Stimulated activated naive CD4-positive, alpha-beta T cell (primary cell): ENCODE results near the gene TMEM132E.
A peak's percentile ranks its signal among the peaks of the same experiment; 100 is the strongest.

ENCODE experiments used
- DNase-seq, 6 experiments: peaks; one replicate each; lab custom pipeline; 2025; lab: John Stamatoyannopoulos, UW

The TMEM132E gene

DNA sequence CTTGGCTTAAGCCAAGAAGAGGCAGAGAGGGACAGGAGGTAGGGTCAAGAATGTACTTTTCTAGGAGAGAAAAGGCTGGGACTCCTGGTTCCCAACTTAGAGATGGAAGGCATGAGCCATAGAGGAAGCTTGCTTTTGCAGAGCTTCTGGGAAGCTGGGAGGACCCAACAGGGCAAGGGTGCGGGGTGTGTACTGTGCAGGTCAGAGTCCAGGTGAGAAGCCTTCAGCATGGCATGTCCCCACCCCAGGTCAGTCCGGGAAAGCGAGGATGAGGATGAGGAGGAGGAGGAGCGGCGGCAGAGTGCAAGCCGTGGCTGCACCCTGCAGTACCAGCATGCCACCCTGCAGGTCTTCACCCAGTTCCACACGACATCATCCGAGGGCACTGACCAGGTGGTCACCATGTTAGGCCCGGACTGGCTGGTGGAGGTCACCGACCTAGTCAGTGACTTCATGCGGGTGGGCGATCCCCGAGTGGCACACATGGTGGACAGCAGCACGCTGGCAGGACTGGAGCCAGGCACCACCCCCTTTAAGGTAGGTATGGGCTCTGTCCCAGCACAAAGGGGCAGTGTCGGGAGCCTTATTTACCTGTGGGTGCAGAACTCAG lies 55.3 kb downstream of the TMEM132E start:
- DNase-seq, result no peak

DNA sequence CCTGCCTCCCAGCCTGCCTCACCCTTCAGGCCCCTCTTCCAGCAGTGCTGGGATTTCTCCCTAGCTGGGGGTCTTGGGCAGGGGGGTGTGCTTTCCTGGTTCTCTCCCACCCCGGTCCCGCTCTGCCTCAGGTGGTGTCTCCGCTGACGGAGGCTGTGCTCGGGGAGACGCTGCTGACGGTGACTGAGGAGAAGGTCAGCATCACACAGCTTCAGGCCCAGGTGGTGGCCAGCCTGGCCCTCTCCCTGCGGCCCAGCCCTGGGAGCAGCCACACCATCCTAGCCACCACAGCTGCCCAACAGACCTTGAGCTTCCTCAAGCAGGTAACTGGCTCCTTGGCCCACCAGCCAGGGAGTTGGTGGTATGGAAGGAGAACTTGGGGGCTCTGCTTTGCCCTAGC lies 56.5 kb downstream of the TMEM132E start:
- DNase-seq, result no peak

DNA sequence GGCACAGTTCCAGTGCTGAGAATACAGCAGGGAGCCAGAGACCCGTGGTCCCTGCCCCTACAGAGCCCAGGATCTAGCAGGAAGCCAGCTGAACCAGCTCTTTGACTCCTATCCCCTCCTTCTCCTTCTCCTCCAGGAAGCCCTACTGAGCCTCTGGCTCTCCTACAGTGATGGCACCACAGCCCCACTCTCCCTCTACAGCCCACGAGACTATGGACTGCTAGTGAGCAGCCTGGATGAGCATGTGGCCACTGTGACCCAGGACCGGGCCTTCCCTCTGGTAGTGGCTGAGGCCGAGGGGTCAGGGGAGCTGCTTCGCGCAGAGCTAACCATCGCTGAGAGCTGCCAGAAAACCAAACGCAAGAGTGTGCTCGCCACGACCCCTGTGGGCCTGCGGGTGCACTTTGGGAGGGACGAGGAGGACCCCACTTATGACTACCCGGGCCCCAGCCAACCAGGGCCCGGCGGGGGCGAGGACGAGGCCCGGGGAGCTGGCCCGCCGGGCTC lies 57.7 kb downstream of the TMEM132E start:
- no peak for DNase-seq

DNA sequence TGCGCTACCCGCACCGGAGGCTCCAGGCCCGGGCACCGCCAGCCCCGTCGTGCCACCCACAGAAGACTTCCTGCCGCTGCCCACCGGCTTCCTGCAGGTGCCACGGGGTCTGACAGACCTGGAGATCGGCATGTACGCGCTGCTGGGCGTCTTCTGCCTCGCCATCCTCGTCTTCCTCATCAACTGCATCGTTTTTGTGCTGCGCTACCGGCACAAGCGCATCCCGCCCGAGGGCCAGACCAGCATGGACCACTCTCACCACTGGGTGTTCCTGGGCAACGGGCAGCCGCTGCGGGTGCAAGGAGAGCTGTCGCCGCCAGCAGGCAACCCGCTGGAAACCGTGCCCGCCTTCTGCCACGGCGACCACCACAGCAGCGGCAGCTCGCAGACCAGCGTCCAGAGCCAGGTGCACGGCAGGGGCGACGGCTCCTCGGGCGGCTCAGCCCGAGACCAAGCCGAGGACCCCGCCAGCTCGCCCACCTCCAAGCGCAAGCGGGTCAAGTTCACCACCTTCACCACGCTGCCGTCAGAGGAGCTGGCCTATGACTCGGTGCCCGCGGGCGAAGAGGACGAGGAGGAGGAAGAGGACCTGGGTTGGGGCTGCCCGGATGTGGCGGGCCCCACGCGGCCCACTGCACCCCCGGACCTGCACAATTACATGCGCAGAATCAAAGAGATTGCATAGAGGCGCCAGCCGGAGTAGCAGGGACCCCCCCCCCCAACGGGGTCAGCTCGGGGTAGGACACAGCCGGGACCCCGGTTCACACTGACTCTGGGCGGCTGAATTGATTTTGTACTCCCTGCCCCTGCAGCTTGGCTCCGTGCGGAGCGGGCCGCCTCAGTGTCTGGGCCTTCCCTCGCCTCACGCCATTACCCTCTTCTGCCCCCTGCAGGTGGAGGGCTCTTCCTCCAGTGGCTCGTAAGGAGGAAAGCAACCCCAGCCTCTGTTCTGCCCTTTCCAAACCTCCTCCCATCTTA lies 58.5 kb downstream of the TMEM132E start:
- peak; percentile 56 to 82 (median 68) for DNase-seq

DNA sequence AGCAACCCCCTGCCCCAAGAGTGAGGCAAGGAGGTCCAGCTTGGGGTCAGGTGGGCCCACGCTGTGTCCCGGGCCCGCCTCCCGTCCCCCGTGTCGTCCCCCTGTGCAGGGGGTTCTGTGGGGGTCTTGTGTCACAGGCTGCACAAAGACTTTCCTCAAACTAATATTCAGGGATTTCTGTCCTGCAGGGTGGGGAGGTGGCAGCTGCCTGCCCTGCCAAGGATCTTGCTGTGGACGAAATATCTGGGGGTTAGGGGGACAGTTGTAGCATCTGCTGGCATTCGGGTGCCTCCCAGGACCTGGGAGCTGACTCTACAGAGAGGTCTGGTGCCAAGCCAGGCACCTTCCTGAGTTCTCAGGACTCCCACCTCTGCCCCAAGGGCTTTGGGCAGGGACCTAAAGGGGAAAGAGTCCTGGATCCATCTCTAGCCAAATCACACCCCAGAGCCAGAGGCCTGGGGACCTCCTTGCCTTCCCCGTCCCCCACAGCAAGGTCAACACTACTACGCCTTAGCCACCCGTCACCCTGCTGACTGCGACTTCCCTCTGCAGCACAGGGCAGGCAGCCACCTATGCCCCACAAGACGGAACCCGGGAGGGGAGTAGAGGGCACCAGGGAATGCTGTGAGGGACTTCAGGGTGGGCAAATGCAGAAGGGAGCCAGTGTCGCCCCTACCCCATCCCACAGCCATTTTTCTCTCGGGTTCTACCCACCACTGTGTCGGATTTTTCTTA lies 59.3 kb downstream of the TMEM132E start:
- no peak for DNase-seq

DNA sequence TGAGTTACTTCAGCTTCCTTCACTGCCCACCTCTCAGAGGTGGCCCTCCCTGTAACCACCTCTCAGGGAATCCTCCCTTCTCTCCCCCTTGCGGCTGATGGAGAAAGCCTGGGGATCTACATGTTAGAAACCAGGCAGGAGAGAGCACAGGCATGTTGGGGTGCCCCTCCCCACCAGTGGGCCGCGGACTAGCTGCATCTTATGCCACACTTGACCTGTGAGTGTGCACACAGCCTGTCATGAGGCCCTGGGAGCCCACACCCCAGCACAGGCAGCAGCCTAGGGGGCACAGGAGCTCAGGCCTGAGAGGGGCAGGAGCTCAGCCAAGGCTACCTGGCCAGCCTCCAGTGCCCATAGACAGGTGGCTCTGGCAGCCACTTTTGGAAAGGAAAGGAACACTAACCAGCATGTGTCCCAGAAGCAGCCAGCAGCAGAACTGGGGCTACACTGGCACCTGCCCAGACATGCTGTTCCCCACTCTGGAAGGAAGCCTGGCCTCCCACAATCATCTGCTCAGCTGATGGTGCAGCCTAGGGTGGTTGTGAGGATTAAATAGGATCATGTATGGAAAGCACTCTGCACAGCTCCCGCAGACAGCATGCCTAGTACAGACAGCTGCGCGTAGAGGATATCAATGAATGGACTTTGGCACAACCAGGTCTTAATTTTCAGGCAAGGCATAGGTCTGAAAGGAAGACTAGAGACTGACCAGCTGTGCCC lies 60.5 kb downstream of the TMEM132E start:
- DNase-seq, result no peak

DNA sequence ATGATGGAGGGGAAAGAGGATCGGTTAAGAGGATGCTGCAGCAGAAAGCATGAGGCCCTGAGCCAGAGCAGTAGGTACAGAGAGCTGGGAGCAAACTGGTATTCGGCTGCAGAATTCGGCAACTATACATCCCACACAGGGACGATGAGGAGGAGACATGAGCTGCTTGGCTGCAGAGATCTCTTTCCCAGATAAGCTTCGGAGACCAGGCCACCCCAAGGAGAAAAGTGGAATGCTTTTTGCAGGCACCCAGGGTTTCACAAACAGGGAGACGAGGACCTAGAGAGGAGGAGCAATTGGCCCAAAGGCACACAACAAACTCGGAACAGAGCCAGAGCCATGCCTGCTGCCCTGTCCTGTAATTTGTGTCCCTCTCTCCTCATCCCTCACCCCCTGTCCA lies 62.0 kb downstream of the TMEM132E start:
- no peak for DNase-seq

DNA sequence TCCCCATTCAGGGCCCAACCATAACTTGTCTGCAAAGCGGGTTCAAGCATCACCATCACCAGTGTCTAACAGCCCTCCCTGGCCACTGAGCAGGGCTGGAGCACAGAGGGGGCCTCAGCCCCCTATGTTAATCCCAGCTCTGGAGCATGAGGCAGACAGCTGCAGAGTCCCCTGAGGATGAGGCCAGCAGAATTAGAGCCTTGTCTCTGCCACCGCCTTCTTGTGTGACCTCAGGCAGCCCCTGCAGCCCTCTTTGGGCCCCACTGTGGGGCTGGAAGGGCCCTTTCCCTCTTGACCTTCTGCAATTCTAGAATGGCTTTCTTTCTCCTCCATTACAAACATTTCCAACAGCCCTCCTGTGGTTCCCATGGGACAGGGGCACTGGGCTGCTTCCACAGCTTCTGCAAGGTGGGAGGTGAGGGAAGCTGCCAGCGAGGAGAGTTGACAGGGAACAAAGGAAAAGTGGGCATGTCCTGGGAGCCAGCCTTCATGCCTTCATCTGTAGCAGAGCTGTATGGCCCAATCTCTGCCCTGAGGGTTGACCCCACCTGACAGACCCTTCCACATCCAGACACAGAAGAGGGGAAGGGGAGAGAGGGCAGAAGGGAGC lies 65.7 kb downstream of the TMEM132E start:
- DNase-seq, result no peak

DNA sequence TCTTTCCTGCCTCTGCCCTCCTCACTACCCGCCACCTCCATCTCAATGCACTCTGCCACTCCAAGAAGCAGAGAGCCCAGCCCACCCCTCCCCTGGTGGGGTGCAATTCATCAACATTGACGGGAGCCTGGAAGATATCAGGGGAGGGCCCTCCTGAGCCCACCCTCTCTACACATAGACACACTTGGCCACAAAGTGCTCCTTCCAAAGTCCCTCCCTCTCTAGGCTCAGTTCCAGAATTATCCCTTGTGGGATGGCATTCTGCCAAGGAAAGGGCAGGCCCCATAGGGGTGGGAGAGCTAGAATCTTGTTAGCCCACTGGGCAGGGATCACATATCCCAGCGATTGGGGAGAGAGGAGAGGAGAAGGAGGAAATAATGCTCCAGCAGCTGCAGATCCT lies 66.2 kb downstream of the TMEM132E start:
- no peak for DNase-seq

DNA sequence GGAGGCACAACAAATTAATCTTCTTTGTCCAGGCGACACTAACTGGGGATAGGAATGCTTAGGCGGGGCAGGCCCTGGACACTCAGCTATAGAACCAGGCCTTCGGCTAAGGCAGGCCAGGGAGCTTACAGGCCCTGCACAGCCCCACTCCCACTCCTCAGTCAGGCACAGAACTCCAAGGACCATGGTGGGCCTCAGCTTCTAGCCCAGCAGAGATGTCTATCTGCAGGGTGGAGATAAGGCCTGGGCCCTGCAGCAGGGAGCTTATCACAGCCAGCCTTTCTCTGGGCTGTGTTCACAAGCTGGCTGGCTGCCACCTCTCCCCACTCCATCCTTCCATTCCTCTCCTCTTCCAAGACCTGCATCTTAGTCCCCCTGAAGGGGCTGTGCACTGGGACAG lies 68.1 kb downstream of the TMEM132E start:
- DNase-seq, result no peak

DNA sequence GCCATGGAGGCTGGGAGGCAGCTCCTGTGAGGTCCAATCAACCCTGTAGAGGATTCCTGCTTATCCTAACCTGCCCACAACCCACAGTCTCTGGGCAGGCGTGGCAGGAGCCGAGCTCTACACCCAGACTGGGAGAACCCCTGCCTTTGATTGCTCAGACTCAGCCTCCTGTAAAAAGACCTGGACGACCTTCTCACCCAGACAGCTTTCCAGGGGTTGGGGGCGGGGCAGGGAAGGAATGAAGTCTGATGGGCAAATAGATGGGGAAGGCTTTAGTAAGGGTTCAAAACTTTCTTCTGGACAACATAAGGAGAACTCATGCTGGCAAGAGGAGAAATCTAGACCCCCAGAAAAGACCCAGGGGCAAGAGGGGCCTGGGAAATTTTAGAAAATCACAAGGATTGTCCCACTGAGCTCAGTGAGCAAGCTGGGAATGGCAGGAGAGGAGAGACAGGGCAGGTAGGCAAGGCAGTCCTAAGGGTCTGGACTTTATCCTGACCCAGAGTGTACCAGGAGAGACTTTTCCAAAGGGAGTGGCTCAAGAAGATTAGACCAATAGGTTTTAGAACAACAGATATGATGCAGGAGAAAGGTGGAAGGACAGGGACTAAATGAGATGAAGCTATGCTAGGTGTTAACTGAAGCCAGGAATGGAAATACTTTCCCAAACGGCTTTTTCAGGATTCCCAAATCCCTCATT lies 70.8 kb downstream of the TMEM132E start:
- DNase-seq, result no peak

DNA sequence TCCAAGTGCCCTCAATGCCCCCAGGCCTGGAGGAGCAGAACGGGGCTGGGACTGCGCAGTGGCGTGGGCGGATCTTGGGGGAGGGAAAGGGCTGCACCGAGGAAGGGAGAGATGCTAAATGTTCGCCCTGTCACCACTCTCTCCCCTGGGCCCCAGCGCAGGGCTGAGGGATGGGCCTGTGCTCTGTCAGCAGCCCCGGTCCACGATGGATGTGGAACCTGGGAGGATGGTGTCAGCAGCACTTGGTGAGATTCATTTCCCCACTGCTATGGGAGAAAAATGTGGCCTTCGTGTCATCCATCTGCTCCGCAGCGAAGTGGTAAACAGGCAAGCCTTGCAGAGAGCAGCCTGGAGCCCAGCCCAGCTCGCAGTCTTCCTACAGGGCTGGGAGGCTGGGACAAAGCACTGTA lies 72.0 kb downstream of the TMEM132E start:
- no peak for DNase-seq

DNA sequence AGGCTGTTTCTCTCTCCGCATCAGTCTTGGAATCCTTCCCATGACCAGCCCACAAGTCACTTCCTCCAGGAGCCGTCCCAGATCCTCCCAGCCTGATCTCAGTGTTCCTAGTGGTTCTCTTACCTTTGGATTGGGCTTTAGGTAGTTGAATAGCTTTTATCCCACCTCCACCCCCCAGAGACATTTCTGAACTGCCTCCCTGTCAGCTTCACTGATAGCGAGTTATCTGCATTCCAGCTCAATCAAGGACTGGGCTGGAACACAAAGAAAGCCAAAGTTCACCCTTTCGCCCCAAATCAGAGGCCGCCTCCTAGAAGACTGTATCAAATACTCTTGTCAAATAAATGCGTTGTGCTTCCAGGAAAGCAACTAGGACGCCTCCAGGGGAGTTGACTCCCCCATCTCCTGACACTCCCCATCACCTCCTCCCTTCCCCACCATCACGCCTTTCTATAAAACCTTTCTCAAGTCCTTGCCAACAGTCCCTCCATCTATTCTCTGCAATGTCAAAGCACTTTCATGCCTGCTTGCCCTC lies 72.7 kb downstream of the TMEM132E start:
- no peak for DNase-seq

DNA sequence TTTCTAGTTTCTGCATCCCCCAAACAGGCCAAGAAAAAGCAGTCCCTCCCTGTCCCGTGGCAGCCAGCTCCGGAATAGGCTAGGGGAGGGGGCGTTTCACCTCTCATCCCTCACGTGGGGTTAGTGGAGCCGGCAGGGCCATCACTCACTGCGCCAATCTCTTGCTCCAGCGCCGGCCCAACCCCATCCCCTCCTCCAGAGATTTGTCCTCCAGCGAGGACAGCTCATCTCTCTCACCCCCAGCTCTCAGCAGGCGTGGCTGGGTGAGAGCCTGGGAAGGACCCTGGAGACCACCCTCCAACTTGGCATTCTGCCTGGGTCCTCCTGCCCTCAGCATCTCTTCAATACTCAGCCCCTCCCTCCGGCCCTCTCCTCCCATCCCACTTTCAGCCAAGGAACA lies 74.1 kb downstream of the TMEM132E start:
- no peak for DNase-seq

DNA sequence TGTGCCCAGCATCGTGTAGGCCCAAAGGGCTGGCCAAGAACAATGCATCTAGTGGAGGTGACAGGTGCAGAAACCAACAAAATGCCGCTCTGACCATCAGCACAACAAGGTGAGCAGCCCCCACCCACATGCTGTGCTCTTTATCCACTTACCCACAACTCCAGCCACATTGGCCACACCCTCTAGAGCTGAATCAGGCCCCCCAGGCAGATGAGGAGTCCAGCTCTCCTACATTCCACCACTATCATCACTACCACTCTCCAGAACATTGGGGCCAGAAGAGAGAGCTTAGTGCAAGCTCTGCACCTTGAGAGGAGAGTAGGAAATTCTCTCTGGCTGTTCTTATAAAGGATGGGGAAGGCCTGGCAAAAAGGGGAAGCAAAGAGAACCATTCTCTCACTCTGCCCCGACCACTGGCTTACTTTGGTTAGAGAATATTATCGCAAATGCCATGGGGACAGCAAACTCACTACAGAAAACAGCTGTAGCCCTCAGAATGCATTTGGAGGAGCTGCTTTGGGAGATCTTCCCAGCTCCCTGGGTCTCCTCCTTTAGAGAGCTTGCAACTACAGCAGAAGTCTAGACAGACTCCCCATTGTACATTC lies 75.0 kb downstream of the TMEM132E start:
- DNase-seq, result no peak

DNA sequence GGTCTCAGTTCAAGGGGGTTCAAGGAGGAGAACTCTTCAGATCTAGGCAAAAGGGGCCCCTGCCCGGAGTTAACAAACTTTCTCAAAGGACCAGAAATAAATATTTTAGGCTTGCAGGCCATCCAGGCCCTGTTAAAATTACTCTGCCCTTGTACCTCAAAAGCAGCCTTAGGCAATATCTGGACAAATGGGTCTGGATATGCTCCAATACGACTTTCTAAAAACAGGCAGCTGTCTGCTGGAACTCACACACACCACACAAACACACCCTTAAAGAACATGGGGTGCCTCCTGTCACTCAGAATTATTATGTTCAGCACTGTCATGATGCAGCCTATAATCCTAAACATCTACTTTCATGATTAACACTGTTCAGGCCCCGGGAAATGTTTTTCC lies 75.5 kb downstream of the TMEM132E start:
- DNase-seq, result no peak

DNA sequence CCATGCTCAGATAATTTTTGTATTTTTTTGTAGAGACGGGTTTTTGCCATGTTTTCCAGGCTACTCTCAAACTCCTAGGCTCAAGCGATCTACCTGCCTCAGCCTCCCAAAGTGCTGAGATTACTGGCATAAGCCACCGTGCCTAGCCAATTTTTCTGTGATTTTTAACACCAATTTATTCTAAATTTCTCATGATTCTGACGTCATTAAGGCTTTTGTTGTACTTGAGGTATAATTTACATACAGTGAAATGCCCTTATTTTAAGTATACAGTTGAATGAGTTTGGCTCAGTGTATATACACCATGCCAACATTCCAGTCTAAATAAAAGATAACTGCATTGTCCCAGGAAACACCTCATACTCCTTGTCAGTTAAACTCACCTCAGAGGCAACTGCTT lies 77.4 kb downstream of the TMEM132E start:
- DNase-seq, result no peak

DNA sequence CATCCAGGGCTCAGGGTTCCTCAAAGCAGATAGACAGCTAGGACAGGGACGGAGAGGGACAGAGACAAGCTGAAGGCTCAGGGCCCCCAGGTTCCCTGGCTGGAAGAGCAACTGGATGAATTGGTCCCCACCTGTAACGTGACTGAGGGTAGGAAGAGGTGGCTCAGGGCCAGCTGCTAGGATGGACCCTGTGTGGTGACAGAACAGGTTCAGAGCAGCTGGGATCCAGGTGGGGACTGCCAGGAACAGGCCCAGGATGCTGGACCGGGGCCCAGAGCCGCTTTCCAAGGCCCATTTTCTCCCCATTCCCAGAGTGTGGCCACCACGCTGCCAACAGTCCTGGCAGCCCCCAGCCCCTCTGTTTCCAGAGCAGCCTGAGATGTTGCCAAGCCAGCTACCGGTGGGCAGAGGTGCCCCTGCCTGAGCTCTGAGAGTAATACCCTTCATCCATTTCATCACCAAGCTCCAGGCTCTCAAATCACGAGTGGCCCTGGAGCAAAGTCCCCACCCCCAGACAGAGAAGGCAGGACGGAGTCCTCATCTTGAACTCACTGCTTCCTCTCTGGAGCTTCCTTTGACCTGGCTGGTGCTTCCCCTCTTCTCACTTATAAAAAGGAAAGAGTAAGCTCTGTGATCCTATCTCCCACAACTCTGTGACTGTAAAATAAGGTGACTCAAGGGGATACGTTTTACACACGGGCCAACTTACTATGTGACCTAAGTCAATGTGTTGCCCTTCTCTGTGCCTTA lies 79.6 kb downstream of the TMEM132E start:
- no peak for DNase-seq

DNA sequence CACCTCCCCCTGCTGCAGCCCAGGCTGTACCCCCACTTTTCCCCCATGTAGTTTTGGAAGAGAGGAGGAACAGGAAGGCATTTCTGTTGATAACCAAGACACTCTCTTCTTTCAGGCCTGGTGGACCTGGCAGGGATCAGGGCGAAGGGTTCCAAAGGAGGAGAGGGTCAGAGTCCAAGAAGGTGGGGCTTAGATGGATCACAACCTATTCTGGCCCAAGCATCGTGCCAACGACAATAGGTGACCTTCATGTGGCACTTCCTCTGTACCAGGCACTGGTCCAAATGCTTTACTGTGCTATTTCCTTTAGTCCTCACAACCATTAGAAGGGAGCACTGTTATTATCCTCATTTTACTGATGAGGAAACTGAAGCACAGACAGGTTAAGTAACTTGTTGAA lies 84.3 kb downstream of the TMEM132E start:
- DNase-seq, result no peak
